WTC11 (cell line): ENCODE data around the gene MSL1. TPM values are rescaled to one million over a fixed set of nuclear protein-coding genes. Genes with fewer than 3 reads are reported as not detected.

Source experiments
- ATAC-seq: fragments of 200-7000 bp; cut with Tn5 transposase; 2 replicates; pipeline ENCODE4 v1.10.0; 2021; ENCODE audit warnings: mild to moderate bottlenecking, moderate library complexity
- CTCF ChIA-PET: fragments of 300-600 bp; sonication (Branson Sonifier 250); formaldehyde crosslinking; loops from one replicate; lab custom pipeline; 2021; ENCODE audit warnings: antibody characterized with exemption; lab: Charles Lee
- POLR2A ChIA-PET: fragments of 350-600 bp; sonication (Branson Sonifier 250); formaldehyde crosslinking; loops from one replicate; lab custom pipeline; 2021; ENCODE audit warnings: antibody characterized with exemption; lab: Charles Lee
- DNase-seq: peaks from one replicate; pipeline ENCODE4 v3.0.0; 2021; ENCODE audit warnings: low spot score
- H3K27ac Mint-ChIP-seq: 2 replicates; pipeline ENCODE4 v1.8.0; 2021; ENCODE audit warnings: mixed read lengths
- H3K27me3 Mint-ChIP-seq: 2 replicates; pipeline ENCODE4 v1.8.0; 2021; ENCODE audit warnings: low read depth, mild to moderate bottlenecking, moderate library complexity, mixed read lengths
- H3K36me3 Mint-ChIP-seq: 2 replicates; pipeline ENCODE4 v1.8.0; 2021; ENCODE audit warnings: mixed read lengths
- H3K4me1 Mint-ChIP-seq: 2 replicates; pipeline ENCODE4 v1.8.0; 2022; ENCODE audit warnings: mixed read lengths
- H3K4me3 Mint-ChIP-seq: 2 replicates; pipeline ENCODE4 v1.8.0; 2021; ENCODE audit warnings: mild to moderate bottlenecking, moderate library complexity, mixed read lengths
- H3K9me3 Mint-ChIP-seq: 2 replicates; pipeline ENCODE4 v1.8.0; 2021; ENCODE audit warnings: mixed read lengths
- CBFB ChIP-seq: sonication (generic); formaldehyde crosslinking; IDR thresholded peaks from 2 replicates; pipeline ENCODE4 v1.8.1; 2022; ENCODE audit warnings: mild to moderate bottlenecking, low read depth, missing genetic modification reagents
- CREM ChIP-seq: sonication (generic); formaldehyde crosslinking; IDR thresholded peaks from 2 replicates; pipeline ENCODE4 v1.8.1; 2022; ENCODE audit warnings: mild to moderate bottlenecking, missing genetic modification reagents, moderate library complexity
- CTCF ChIP-seq: fragments of 200-600 bp; IDR thresholded peaks from 2 replicates; pipeline ENCODE4 v1.8.0; 2022; ENCODE audit warnings: antibody characterized with exemption
- ESRRA ChIP-seq: sonication (generic); formaldehyde crosslinking; IDR thresholded peaks from 2 replicates; pipeline ENCODE4 v1.8.1; 2022; ENCODE audit warnings: mild to moderate bottlenecking, missing genetic modification reagents, borderline replicate concordance
- GTF2I ChIP-seq: fragments of 250-450 bp; sonication (Bioruptor Pico); conservative IDR thresholded peaks from 2 replicates; pipeline ENCODE4 v1.4.0; 2021; ENCODE audit warnings: mild to moderate bottlenecking
- JUN ChIP-seq: sonication (generic); formaldehyde crosslinking; IDR thresholded peaks from 2 replicates; pipeline ENCODE4 v1.8.0; 2023; ENCODE audit warnings: mild to moderate bottlenecking, missing genetic modification reagents
- NR3C1 ChIP-seq: sonication (generic); formaldehyde crosslinking; conservative IDR thresholded peaks from 2 replicates; pipeline ENCODE4 v1.8.1; 2023; ENCODE audit warnings: low read depth, mild to moderate bottlenecking, missing genetic modification reagents
- RORB ChIP-seq: fragments of 250-450 bp; sonication (Bioruptor Pico); IDR thresholded peaks from 2 replicates; pipeline ENCODE4 v1.9.0; 2021; ENCODE audit warnings: mild to moderate bottlenecking
- SMAD3 ChIP-seq: sonication (generic); formaldehyde crosslinking; IDR thresholded peaks from 2 replicates; pipeline ENCODE4 v1.8.0; 2022; ENCODE audit warnings: missing genetic modification reagents, mild to moderate bottlenecking, borderline replicate concordance
- STAT6 ChIP-seq: sonication (generic); formaldehyde crosslinking; conservative IDR thresholded peaks from 2 replicates; pipeline ENCODE4 v1.8.1; 2023; ENCODE audit warnings: mild to moderate bottlenecking, low read depth, missing genetic modification reagents, moderate library complexity
- TEAD1 ChIP-seq: sonication (generic); formaldehyde crosslinking; IDR thresholded peaks from 2 replicates; pipeline ENCODE4 v1.8.0; 2022; ENCODE audit warnings: mild to moderate bottlenecking, missing genetic modification reagents
- ZNF121 ChIP-seq: sonication (generic); formaldehyde crosslinking; IDR thresholded peaks from 2 replicates; pipeline ENCODE4 v1.8.0; 2023; ENCODE audit warnings: missing genetic modification reagents
- ZNF138 ChIP-seq: sonication (generic); formaldehyde crosslinking; conservative IDR thresholded peaks from 2 replicates; pipeline ENCODE4 v1.8.1; 2022; ENCODE audit warnings: mild to moderate bottlenecking, moderate library complexity, missing genetic modification reagents
- ZNF219 ChIP-seq: sonication (generic); formaldehyde crosslinking; IDR thresholded peaks from 2 replicates; pipeline ENCODE4 v1.8.0; 2023; ENCODE audit warnings: missing genetic modification reagents, mild to moderate bottlenecking, borderline replicate concordance
- ZNF232 ChIP-seq: sonication (generic); formaldehyde crosslinking; IDR thresholded peaks from 2 replicates; pipeline ENCODE4 v1.8.0; 2022; ENCODE audit warnings: mild to moderate bottlenecking, missing genetic modification reagents
- ZNF317 ChIP-seq: sonication (generic); formaldehyde crosslinking; IDR thresholded peaks from 2 replicates; pipeline ENCODE4 v1.8.1; 2023; ENCODE audit warnings: low read depth, mild to moderate bottlenecking, moderate library complexity, missing genetic modification reagents, borderline replicate concordance
- ZNF396 ChIP-seq: fragments of 250-450 bp; sonication (Bioruptor Pico); IDR thresholded peaks from 2 replicates; pipeline ENCODE4 v1.8.0; 2021; ENCODE audit warnings: mild to moderate bottlenecking, moderate library complexity, borderline replicate concordance
- ZSCAN18 ChIP-seq: fragments of 250-450 bp; sonication (Bioruptor Pico); IDR thresholded peaks from 2 replicates; pipeline ENCODE4 v2.1.2; 2022; ENCODE audit warnings: mild to moderate bottlenecking, moderate library complexity
- total RNA-seq: library from RNA; stranded (reverse); gene quantifications from 3 replicates; pipeline ENCODE4 v1.2.3, GENCODE V29; 2021
- TF ChIP-seq, protein P1 (sequence below): sonication (generic); formaldehyde crosslinking; IDR thresholded peaks from 2 replicates; pipeline ENCODE4 v1.8.0; 2023; ENCODE audit warnings: missing genetic modification reagents
- TF ChIP-seq, protein P2 (sequence below): sonication (generic); formaldehyde crosslinking; IDR thresholded peaks from 2 replicates; pipeline ENCODE4 v1.8.1; 2022; ENCODE audit warnings: low read depth, missing genetic modification reagents, borderline replicate concordance
- TF ChIP-seq, protein P3 (sequence below): fragments of 250-450 bp; sonication (Bioruptor Pico); conservative IDR thresholded peaks from 2 replicates; pipeline ENCODE4 v1.9.0; 2021; ENCODE audit warnings: mild to moderate bottlenecking
- TF ChIP-seq, protein P4 (sequence below): sonication (generic); formaldehyde crosslinking; conservative IDR thresholded peaks from 2 replicates; pipeline ENCODE4 v1.8.1; 2022; ENCODE audit warnings: mild to moderate bottlenecking, missing genetic modification reagents
- TF ChIP-seq, protein P5 (sequence below): sonication (generic); formaldehyde crosslinking; IDR thresholded peaks from 2 replicates; pipeline ENCODE4 v1.8.1; 2022; ENCODE audit warnings: mild to moderate bottlenecking, moderate library complexity, missing genetic modification reagents

MSL1 gene
- total RNA-seq, 1 experiment from 2014 or later = 78.1 TPM

GRCh38 chr17:40103071-40103661, 18.6 kb upstream of the MSL1 start (continued):
- TF ChIP-seq, protein P1, sequence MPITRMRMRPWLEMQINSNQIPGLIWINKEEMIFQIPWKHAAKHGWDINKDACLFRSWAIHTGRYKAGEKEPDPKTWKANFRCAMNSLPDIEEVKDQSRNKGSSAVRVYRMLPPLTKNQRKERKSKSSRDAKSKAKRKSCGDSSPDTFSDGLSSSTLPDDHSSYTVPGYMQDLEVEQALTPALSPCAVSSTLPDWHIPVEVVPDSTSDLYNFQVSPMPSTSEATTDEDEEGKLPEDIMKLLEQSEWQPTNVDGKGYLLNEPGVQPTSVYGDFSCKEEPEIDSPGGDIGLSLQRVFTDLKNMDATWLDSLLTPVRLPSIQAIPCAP (CRISPR knock-in tag) = no peak
- TF ChIP-seq ZSCAN18 (CRISPR knock-in tag) = no peak
- TF ChIP-seq, protein P2, sequence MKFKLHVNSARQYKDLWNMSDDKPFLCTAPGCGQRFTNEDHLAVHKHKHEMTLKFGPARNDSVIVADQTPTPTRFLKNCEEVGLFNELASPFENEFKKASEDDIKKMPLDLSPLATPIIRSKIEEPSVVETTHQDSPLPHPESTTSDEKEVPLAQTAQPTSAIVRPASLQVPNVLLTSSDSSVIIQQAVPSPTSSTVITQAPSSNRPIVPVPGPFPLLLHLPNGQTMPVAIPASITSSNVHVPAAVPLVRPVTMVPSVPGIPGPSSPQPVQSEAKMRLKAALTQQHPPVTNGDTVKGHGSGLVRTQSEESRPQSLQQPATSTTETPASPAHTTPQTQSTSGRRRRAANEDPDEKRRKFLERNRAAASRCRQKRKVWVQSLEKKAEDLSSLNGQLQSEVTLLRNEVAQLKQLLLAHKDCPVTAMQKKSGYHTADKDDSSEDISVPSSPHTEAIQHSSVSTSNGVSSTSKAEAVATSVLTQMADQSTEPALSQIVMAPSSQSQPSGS (CRISPR knock-in tag) = no peak
- TF ChIP-seq NR3C1 (CRISPR knock-in tag) = no peak
- TF ChIP-seq ZNF219 (CRISPR knock-in tag) = no peak
- no peak for TF ChIP-seq GTF2I
- TF ChIP-seq, protein P3, sequence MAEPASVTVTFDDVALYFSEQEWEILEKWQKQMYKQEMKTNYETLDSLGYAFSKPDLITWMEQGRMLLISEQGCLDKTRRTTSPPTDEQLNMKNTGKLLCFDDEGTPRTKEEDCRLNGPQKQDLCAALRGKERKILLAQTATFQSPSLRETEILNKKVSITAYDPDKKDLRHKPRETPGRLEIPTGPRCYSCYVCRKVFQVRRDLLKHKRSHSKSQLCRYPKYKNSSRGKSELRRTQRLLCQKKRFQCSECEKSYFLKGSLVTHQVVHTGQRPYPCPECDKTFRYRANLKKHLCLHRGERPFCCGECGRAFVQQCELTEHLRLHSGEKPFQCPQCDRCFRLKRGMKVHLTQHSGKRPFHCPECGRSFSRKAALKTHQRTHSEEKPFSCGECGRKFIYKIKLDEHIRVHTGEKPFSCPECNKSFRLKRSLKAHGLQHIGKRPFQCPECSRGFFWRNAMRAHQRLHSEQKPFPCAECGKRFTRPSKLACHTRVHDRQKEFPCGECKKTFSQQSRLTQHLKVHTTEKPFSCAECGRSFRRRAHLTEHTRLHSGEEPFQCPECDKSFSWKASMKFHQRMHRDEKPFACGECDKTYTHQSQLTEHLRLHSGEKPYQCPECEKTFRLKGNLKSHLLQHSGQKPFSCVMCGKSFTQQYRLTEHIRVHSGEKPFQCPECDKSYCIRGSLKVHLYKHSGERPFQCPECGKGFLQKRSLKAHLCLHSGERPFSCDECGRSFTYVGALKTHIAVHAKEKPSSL (CRISPR knock-in tag) = no peak
- TF ChIP-seq ZNF121 (CRISPR knock-in tag) = no peak
- TF ChIP-seq, all 79 proteins: peak for 0

GRCh38 chr17:40103688-40104087, 18.1 kb upstream of the MSL1 start:
- H3K27ac Mint-ChIP-seq = no peak overlapping the region
- peaks cover 86% of the 10 kb centered on the region for H3K27me3 Mint-ChIP-seq
- ChIA-PET POLR2A (interaction anchor here (1.0 to 1.3 kb wide), 2 partner anchors 10 to 20 kb away, joined by 3 to 9 read pairs; no protein-coding TSS in a partner anchor), CTCF (interaction anchor here (0.8 to 8.1 kb wide), 11 partner anchors 8 to 116 kb away, joined by 3 to 185 read pairs (median 5); partner anchors contain the start of genes THRA and WIPF2)
- no peak for DNase-seq
- peaks cover 83% of the 10 kb centered on the region for H3K4me1 Mint-ChIP-seq
- no peak overlapping the region for H3K4me3 Mint-ChIP-seq
- no peak for ATAC-seq
- no peaks in the 10 kb centered on the region for H3K9me3 Mint-ChIP-seq
- no peaks in the 10 kb centered on the region for H3K36me3 Mint-ChIP-seq
- TF ChIP-seq CTCF (no peak), RORB (CRISPR knock-in tag) (no peak), ZNF138 (CRISPR knock-in tag) (no peak), TEAD1 (CRISPR knock-in tag) (no peak), ESRRA (CRISPR knock-in tag) (no peak), JUN (no peak), ZNF396 (CRISPR knock-in tag) (no peak), SMAD3 (CRISPR knock-in tag) (no peak), ZNF219 (CRISPR knock-in tag) (no peak), STAT6 (no peak), CBFB (CRISPR knock-in tag) (no peak), ZNF317 (CRISPR knock-in tag) (no peak), CREM (CRISPR knock-in tag) (no peak), ZNF232 (no peak)
- TF ChIP-seq, protein P1 (CRISPR knock-in tag) = no peak
- TF ChIP-seq, protein P4, sequence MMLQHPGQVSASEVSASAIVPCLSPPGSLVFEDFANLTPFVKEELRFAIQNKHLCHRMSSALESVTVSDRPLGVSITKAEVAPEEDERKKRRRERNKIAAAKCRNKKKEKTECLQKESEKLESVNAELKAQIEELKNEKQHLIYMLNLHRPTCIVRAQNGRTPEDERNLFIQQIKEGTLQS (CRISPR knock-in tag) = no peak
- TF ChIP-seq, protein P5, sequence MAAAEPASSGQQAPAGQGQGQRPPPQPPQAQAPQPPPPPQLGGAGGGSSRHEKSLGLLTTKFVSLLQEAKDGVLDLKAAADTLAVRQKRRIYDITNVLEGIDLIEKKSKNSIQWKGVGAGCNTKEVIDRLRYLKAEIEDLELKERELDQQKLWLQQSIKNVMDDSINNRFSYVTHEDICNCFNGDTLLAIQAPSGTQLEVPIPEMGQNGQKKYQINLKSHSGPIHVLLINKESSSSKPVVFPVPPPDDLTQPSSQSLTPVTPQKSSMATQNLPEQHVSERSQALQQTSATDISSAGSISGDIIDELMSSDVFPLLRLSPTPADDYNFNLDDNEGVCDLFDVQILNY = no peak
